DOHH2 (cell line): ENCODE results near the gene ARHGEF25.

Experiments
- H3F3A ChIP-seq: fragments of 200-600 bp; sonication (generic), shearing (Covaris generic); 2 replicates; pipeline ENCODE4 v1.6.0; 2016; ENCODE audit warnings: antibody characterized with exemption, mild to moderate bottlenecking; ENCODE audit not compliant: control insufficient read depth, insufficient read depth
- H3K27ac ChIP-seq: fragments of 200-600 bp; sonication (generic); 2 replicates; pipeline ENCODE4 v1.5.1; 2014; ENCODE audit warnings: low read depth, mild to moderate bottlenecking, low read length, moderate library complexity
- H3K27me3 ChIP-seq: fragments of 200-600 bp; sonication (generic); 2 replicates; pipeline ENCODE4 v1.6.1; 2014; ENCODE audit warnings: mild to moderate bottlenecking, low read length, mixed read lengths; ENCODE audit not compliant: control insufficient read depth
- H3K36me3 ChIP-seq: fragments of 200-600 bp; sonication (generic); 2 replicates; pipeline ENCODE4 v1.6.1; 2014; ENCODE audit warnings: mild to moderate bottlenecking, low read length, moderate library complexity, mixed read lengths; ENCODE audit not compliant: control insufficient read depth
- H3K4me1 ChIP-seq: fragments of 200-600 bp; sonication (generic); 2 replicates; pipeline ENCODE4 v1.6.1; 2014; ENCODE audit warnings: mild to moderate bottlenecking, low read length, mixed read lengths; ENCODE audit not compliant: control insufficient read depth
- H3K4me2 ChIP-seq: fragments of 200-600 bp; sonication (generic); 2 replicates; pipeline ENCODE4 v1.6.0; 2014; ENCODE audit warnings: mild to moderate bottlenecking, low read length, moderate library complexity
- H3K4me3 ChIP-seq: fragments of 200-600 bp; sonication (generic); 2 replicates; pipeline ENCODE4 v1.5.1; 2014; ENCODE audit warnings: mild to moderate bottlenecking, low read length, mixed read lengths
- H3K79me2 ChIP-seq: fragments of 200-600 bp; sonication (generic); 2 replicates; pipeline ENCODE4 v1.6.1; 2014; ENCODE audit warnings: mild to moderate bottlenecking, low read length, mixed read lengths; ENCODE audit not compliant: control insufficient read depth
- H3K9me2 ChIP-seq: fragments of 200-600 bp; sonication (generic); replicated peaks from 2 replicates; pipeline ENCODE4 v1.6.1; 2014; ENCODE audit warnings: mild to moderate bottlenecking, low read length, mixed read lengths; ENCODE audit not compliant: control insufficient read depth
- H3K9me3 ChIP-seq: fragments of 200-600 bp; sonication (generic); 2 replicates; pipeline ENCODE4 v1.6.1; 2014; ENCODE audit warnings: antibody characterized with exemption, low read length, mixed read lengths; ENCODE audit not compliant: control insufficient read depth, insufficient read depth
- H4K20me1 ChIP-seq: fragments of 200-600 bp; sonication (generic); 2 replicates; pipeline ENCODE4 v1.6.0; 2014; ENCODE audit warnings: low read depth, mild to moderate bottlenecking, antibody characterized with exemption, low read length, moderate library complexity; ENCODE audit not compliant: control insufficient read depth, insufficient read depth
- CTCF ChIP-seq: fragments of 200-600 bp; sonication (generic); IDR thresholded peaks from one replicate; pipeline ENCODE4 v1.5.1; 2014; ENCODE audit warnings: antibody characterized with exemption, mild to moderate bottlenecking, low read depth, low read length; ENCODE audit not compliant: poor library complexity, severe bottlenecking
- EZH2phosphoT487 ChIP-seq: fragments of 200-600 bp; sonication (generic); IDR thresholded peaks from 2 replicates; pipeline ENCODE4 v1.6.1; 2017; ENCODE audit warnings: borderline replicate concordance, mild to moderate bottlenecking, antibody characterized with exemption, low read length, moderate library complexity, mixed read lengths

Gene ARHGEF25

GRCh38 chr12:57623385-57623784, 12.2 kb downstream of the ARHGEF25 start:
- H3K4me2 ChIP-seq = no peak overlapping the region
- H3K4me3 ChIP-seq = no peak overlapping the region
- no peaks in the 10 kb centered on the region for H3K4me1 ChIP-seq
- peaks cover 94% of the 10 kb centered on the region for H3K27me3 ChIP-seq
- H3K9me2 ChIP-seq = no peaks in the 10 kb centered on the region
- no peaks in the 10 kb centered on the region for H3F3A ChIP-seq
- H3K36me3 ChIP-seq = no peaks in the 10 kb centered on the region
- no peak overlapping the region for H3K27ac ChIP-seq
- TF ChIP-seq CTCF (no peak), EZH2phosphoT487 (no peak)
- peaks cover 3% of the 10 kb centered on the region; the same call in 1 of the 2 replicates for H4K20me1 ChIP-seq
- H3K9me3 ChIP-seq = no peaks in the 10 kb centered on the region
- no peaks in the 10 kb centered on the region for H3K79me2 ChIP-seq

GRCh38 chr12:57623811-57624390, 12.7 kb downstream of the ARHGEF25 start:
- Histone ChIP-seq H3K9me2 (no peaks in the 10 kb centered on the region), H3K27me3 (peaks cover 95% of the 10 kb centered on the region), H3K4me1 (no peaks in the 10 kb centered on the region), H3K27ac (no peak overlapping the region), H3K4me2 (no peak overlapping the region), H3K79me2 (no peaks in the 10 kb centered on the region), H3K9me3 (no peaks in the 10 kb centered on the region), H3K4me3 (no peak overlapping the region), H3K36me3 (no peaks in the 10 kb centered on the region), H3F3A (no peaks in the 10 kb centered on the region), H4K20me1 (peaks cover 3% of the 10 kb centered on the region; the same call in 1 of the 2 replicates)
- no peak for TF ChIP-seq EZH2phosphoT487
- TF ChIP-seq CTCF = no peak

GRCh38 chr12:57624441-57625220, 13.4 kb downstream of the ARHGEF25 start:
- H3K36me3 ChIP-seq = no peaks in the 10 kb centered on the region
- no peaks in the 10 kb centered on the region for H3K4me1 ChIP-seq
- H3K27ac ChIP-seq = no peak overlapping the region
- H3K79me2 ChIP-seq = no peaks in the 10 kb centered on the region
- peaks cover 3% of the 10 kb centered on the region; the same call in 1 of the 2 replicates for H4K20me1 ChIP-seq
- H3K9me3 ChIP-seq = no peaks in the 10 kb centered on the region
- H3K4me2 ChIP-seq = no peak overlapping the region
- H3K4me3 ChIP-seq = no peak overlapping the region
- H3K9me2 ChIP-seq = no peaks in the 10 kb centered on the region
- 0 out of 2 replicates have a peak, but pooled peaks cover 2% of the 10 kb centered on the region for H3F3A ChIP-seq
- TF ChIP-seq CTCF (no peak), EZH2phosphoT487 (no peak)
- peaks cover 95% of the 10 kb centered on the region for H3K27me3 ChIP-seq
